ENCODE data around the gene SPAG9.
"Not testable (repeated sequence)": the region's sequence is repeated elsewhere in the genome, so short reads cannot be mapped to it uniquely, and the experiment has no call there.

SPAG9 gene

GRCh38 chr17:51088287-51088686 lies 32.4 kb downstream of the SPAG9 start:
- DNase-seq (ENCODE audit: low spot score): no peak

GRCh38 chr17:51087072-51087757 lies 33.5 kb downstream of the SPAG9 start:
- no peak for DNase-seq (ENCODE audit: low spot score)

DNA sequence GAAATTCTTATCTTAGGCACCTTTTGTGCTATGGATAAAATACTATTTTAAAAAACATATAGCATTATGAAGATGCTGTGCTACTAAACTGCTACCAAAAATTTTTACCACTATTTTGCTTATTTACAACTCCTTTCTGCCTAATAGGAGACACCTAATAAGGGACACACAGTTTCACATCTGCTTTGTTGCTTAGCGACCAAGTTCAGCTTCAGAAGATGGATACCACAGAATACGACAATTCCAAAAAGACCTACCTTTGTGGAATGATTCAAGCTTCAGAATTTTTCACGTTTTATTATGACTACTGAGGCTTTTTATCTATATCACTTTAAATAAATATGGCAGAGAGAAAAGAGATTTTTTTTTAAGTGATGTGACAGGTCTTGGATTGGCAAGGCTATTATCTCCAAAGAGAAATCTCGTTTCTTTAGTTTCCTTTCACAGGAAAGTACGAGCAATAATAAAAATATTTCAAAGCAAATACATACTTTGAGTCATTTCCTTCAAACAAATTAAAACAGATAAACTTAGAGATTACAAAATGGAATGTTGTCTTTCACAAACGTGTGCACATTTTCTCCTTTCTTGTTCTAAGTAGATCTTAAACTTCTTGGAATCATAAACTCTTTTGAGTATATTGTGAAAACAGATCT lies 35.4 kb downstream of the SPAG9 start:
- no peak for DNase-seq (ENCODE audit: low spot score)

DNA sequence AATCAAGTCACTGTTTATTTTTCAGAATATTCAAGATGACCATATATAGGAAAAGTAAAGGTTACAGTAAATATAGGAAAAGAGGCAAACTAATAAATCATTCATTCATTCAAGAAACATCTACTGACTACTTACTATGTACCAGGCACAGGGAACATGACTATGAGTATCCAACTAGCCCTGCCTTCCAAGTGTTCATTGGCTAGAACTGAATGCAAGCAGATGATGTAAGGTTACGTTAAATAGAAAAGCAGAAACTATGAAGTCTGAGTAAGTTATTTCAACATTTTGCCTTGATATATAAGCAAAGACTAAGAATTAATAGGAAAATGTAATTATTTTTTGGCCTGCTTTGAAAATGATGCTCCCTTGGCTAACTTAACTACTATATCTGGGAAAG lies 36.7 kb downstream of the SPAG9 start:
- DNase-seq (ENCODE audit: low spot score): no peak

GRCh38 chr17:51083364-51083763 lies 37.3 kb downstream of the SPAG9 start:
- DNase-seq (ENCODE audit: low spot score): not testable (repeated sequence)

GRCh38 chr17:51079049-51079448 lies 41.6 kb downstream of the SPAG9 start:
- DNase-seq (ENCODE audit: low spot score): no peak

- no peak for DNase-seq (ENCODE audit: low spot score)
These were observed 42.6 kb downstream of the SPAG9 start for GRCh38 chr17:51078009-51078592.

- no peak for DNase-seq (ENCODE audit: low spot score)
These were observed 43.8 kb downstream of the SPAG9 start for GRCh38 chr17:51076821-51077220.

DNA sequence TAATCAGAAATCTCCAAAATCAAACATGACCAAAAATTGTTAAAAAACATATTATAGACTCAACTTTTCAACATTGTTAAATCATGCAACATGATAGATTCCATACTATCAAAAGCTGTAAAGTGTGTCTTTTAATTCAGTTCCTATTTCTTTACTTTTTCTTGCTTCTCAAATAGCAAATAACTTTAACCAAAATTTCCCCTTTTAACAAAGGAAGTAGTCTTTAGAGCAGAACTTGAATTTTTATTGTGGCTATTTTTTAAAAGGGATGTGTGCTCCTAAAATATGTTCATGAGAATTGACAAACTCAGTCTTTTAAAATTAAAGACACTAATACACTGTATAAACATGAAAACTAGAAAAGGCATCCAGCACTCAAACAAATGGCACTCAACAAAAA lies 49.1 kb downstream of the SPAG9 start:
- no peak for DNase-seq (ENCODE audit: low spot score)

- DNase-seq (ENCODE audit: low spot score): no peak
These were observed 55.2 kb downstream of the SPAG9 start for GRCh38 chr17:51065466-51065865.

DNA sequence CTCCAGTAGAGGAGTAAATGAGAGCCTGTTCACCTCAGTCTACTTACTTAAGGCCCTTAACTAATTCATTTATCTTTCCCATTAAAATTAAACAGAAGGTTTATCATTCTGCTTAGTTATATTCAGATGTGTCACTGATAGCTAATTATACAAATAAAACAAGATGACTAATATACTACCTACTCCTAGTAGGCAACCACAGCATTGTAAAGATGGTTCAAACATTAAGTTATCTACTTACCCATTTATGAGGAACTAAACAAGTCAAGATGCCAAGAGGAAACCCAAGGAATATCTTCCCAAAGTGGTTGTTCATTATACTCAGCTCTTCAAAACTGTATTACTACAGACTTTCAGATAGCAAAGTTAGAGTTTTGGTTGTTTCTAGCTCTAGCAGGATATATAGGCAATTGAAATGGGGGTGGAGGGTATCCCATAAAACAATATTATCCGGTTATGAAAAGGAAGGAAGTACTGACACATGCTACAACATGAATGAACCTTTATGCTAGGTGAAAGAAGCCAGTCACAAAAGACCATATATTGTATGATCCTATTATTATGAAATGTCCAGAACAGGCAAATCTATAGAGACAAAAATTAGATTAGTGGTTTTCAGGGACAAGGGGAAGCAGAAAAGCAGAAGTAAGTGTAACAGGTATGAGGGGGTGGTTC lies 56.5 kb downstream of the SPAG9 start:
- no peak for DNase-seq (ENCODE audit: low spot score)

DNA sequence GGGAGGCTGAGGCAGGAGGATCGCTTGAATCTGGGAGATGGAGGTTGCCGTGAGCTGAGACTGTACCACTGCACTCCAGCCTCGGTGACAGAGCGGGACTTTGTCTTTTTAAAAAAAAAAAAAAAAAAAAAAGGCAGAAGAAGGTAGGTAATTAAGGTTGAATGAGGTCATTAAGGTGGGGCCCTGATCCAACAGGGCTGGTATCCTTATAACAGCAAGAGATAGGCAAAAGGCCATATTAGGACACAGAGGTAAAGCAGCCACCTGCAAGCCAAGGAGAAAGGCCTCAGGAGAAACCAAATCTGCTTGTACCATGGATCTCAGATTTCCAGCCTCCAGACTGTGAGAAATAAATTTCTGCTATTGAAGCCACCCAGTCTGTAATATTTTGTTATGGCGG lies 60.3 kb downstream of the SPAG9 start:
- no peak for DNase-seq (ENCODE audit: low spot score)

GRCh38 chr17:51059781-51060180 lies 60.9 kb downstream of the SPAG9 start:
- DNase-seq (ENCODE audit: low spot score): no peak

- DNase-seq (ENCODE audit: low spot score): no peak
These were observed 63.1 kb downstream of the SPAG9 start for GRCh38 chr17:51057534-51057933.

GRCh38 chr17:51056813-51057510 lies 63.7 kb downstream of the SPAG9 start:
- DNase-seq (ENCODE audit: low spot score): no peak

- no peak for DNase-seq (ENCODE audit: low spot score)
These were observed 65.9 kb downstream of the SPAG9 start for GRCh38 chr17:51054748-51055147.

GRCh38 chr17:51052235-51052634 lies 68.4 kb downstream of the SPAG9 start:
- DNase-seq (ENCODE audit: low spot score): no peak

DNA sequence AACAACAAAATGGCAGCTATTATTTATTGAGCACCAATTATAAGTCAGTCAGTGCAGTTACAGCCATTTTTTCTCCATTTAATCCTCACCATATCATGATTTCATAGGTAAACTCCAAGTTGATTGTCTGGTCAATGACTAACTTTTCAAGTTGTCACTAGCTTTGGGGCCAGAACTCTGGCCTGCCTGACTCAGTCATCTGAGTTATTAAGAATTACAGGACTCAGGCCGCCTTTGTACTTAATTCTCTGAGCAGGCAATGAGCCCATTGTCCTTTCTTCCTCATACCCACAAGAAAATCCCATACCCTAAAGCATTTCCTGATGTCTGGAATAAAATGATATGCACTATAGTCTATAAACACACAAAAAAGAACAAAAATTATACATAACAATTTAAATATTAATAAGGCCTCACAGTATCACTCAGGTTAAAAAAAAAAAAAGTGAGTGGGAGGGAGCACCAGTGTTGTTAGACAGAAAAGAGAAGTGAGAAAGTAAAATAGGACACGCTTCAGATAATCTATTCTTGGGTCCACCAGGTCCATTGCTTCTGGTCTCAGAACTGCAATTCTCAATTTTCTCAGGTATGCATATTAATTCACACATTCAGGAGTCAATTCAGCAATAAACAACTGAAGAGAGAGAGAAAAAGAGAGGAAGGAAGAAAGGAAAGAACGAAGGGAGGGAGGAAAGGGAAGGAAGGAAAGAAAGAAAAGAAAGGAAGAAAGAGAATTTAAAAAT lies 70.2 kb downstream of the SPAG9 start:
- no peak for DNase-seq (ENCODE audit: low spot score)

GRCh38 chr17:51046514-51047384 lies 73.9 kb downstream of the SPAG9 start:
- DNase-seq (ENCODE audit: low spot score): peak; percentile 85

- no peak for DNase-seq (ENCODE audit: low spot score)
These were observed 74.6 kb downstream of the SPAG9 start for GRCh38 chr17:51046046-51046445.

GRCh38 chr17:51045621-51046020 lies 75.0 kb downstream of the SPAG9 start:
- no peak for DNase-seq (ENCODE audit: low spot score)

Data from left forelimb (tissue), 1 donor.